GM12878 (cell line): ENCODE measurements around the gene LYRM4. TPM values are rescaled to one million over a fixed set of nuclear protein-coding genes. Genes with fewer than 3 reads are reported as not detected.
A peak's percentile ranks its signal among the peaks of the same experiment; 100 is the strongest.

Experiments
- BMI1 ChIP-seq: fragments of 450-650 bp; IDR thresholded peaks from 2 replicates; pipeline ENCODE4 v1.6.1; 2016; ENCODE audit warnings: mild to moderate bottlenecking, moderate library complexity, borderline replicate concordance
- CBX5 ChIP-seq: sonication (generic); IDR thresholded peaks from 2 replicates; pipeline ENCODE4 v1.6.1; 2016; ENCODE audit warnings: low read depth, moderate library complexity, mild to moderate bottlenecking, inconsistent platforms
- CREB1 ChIP-seq: IDR thresholded peaks from 2 replicates; pipeline ENCODE4 v1.6.1; 2012; ENCODE audit warnings: low read depth, mild to moderate bottlenecking, inconsistent platforms
- EED ChIP-seq: sonication (generic); IDR thresholded peaks from 2 replicates; pipeline ENCODE4 v1.6.1; 2016; ENCODE audit warnings: antibody characterized with exemption, low read depth
- IKZF2 ChIP-seq, 2 experiments: fragments of 450-650 bp; IDR thresholded peaks; 2 replicates each; pipeline ENCODE4 v1.6.1; 2017; ENCODE audit warnings: mild to moderate bottlenecking in 2 of 2, moderate library complexity in 2 of 2
- IRF4 ChIP-seq: IDR thresholded peaks from 2 replicates; pipeline ENCODE4 v1.6.1; 2011; ENCODE audit warnings: low read depth, low read length
- JUNB ChIP-seq: IDR thresholded peaks from 2 replicates; pipeline ENCODE4 v1.6.1; 2016; ENCODE audit warnings: antibody characterized with exemption, mild to moderate bottlenecking
- RBBP5 ChIP-seq: fragments of 200-600 bp; sonication (generic); conservative IDR thresholded peaks from 2 replicates; pipeline ENCODE4 v1.6.1; 2016
- YY1 ChIP-seq: IDR thresholded peaks from 2 replicates; pipeline ENCODE4 v1.6.1; 2011; ENCODE audit warnings: low read depth, mild to moderate bottlenecking, low read length
- polyA plus RNA-seq, 11 experiments: library from polyadenylated mRNA; depleted of rRNA in 4 of 11; unstranded in 6 of 11; stranded (reverse) in 5 of 11; fragments of >200 nt; fragmentation: Nextera tagmentation in 4 of 11; fragmentation: Illumina TruSeq in 1 of 11; extraction: Ambion mirVana in 4 of 11; extraction: Trizol in 1 of 11; gene quantifications; 1 replicate in 1 of 11; 2 replicates in 10 of 11; pipeline versions ENCODE4 v1.2.1 to v1.2.3, GENCODE V29; 2011 to 2016; ENCODE audit warnings: inconsistent platforms in 2 of 11, missing spikeins in 2 of 11, low read depth in 1 of 11
- total RNA-seq, 4 experiments: library from RNA; depleted of rRNA in 3 of 4; stranded (reverse); fragments of >200 nt in 3 of 4; fragmentation: Illumina TruSeq in 1 of 4; extraction: Trizol in 1 of 4; gene quantifications; 2 replicates each; pipeline versions ENCODE4 v1.2.1 to v1.2.3, GENCODE V29; 2013 to 2021
- TF ChIP-seq, protein P1 (sequence below): IDR thresholded peaks from 2 replicates; pipeline ENCODE4 v1.6.1; 2011; ENCODE audit warnings: low read depth, mild to moderate bottlenecking, low read length, moderate library complexity, borderline replicate concordance; ENCODE audit errors: extremely low read depth
- TF ChIP-seq, protein P2 (sequence below): IDR thresholded peaks from 2 replicates; pipeline ENCODE4 v1.6.1; 2012; ENCODE audit warnings: low read length, inconsistent platforms
- TF ChIP-seq, protein P3 (sequence below): IDR thresholded peaks from 2 replicates; pipeline ENCODE4 v1.6.1; 2011; ENCODE audit warnings: mild to moderate bottlenecking, low read depth, low read length, moderate library complexity; ENCODE audit not compliant: insufficient replicate concordance

Gene LYRM4
- total and polyA plus RNA-seq, 10 of the 15 experiments (the other 5 are each of a cell fraction or from before 2014, with no cell fraction given), result 32.7 to 66.8 (median 44.0) TPM

DNA sequence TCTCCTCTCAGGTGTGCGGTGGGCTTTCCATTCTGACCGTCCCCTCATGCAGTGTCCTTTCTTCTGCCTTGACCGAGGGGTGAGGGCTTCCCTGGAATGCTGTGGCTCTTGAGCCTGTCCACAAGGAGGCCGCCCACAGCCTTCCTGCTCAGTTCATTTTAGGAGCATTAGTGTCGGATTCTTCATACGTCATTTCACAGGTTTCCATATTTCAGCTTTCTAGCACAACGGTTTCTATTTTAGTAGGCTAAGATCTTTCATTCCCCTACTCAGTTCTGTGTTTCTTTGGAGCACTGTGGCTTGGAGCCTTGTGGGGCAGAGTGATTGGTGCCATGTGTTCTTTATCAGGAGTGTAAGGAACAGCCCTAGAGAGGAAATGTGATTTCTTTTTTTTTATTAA lies 170.1 kb downstream of the LYRM4 start (continued):
- TF ChIP-seq JUNB (peak; percentile 52; the same call in 1 of the 2 replicates), BMI1 (no peak), EED (peak; percentile 75), IKZF2 (IDR thresholded peaks at IDR 0.05) (0 out of 4 replicates have a peak, but pooled peaks of 1 of the 2 experiments have one; percentile 15), RBBP5 (no peak), IRF4 (no peak), CBX5 (no peak), CREB1 (0 out of 2 replicates have a peak, but pooled peaks have one; percentile 11), YY1 (no peak)
- TF ChIP-seq, protein P1, sequence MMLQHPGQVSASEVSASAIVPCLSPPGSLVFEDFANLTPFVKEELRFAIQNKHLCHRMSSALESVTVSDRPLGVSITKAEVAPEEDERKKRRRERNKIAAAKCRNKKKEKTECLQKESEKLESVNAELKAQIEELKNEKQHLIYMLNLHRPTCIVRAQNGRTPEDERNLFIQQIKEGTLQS, result no peak
- TF ChIP-seq, protein P2, sequence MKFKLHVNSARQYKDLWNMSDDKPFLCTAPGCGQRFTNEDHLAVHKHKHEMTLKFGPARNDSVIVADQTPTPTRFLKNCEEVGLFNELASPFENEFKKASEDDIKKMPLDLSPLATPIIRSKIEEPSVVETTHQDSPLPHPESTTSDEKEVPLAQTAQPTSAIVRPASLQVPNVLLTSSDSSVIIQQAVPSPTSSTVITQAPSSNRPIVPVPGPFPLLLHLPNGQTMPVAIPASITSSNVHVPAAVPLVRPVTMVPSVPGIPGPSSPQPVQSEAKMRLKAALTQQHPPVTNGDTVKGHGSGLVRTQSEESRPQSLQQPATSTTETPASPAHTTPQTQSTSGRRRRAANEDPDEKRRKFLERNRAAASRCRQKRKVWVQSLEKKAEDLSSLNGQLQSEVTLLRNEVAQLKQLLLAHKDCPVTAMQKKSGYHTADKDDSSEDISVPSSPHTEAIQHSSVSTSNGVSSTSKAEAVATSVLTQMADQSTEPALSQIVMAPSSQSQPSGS, result 0 out of 2 replicates have a peak, but pooled peaks have one; percentile 34
- TF ChIP-seq, protein P3, sequence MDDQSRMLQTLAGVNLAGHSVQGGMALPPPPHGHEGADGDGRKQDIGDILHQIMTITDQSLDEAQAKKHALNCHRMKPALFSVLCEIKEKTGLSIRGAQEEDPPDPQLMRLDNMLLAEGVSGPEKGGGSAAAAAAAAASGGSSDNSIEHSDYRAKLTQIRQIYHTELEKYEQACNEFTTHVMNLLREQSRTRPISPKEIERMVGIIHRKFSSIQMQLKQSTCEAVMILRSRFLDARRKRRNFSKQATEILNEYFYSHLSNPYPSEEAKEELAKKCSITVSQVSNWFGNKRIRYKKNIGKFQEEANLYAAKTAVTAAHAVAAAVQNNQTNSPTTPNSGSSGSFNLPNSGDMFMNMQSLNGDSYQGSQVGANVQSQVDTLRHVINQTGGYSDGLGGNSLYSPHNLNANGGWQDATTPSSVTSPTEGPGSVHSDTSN, result no peak
